Measurements from ENCODE around the gene NRF1. TPM values are rescaled to one million over a fixed set of nuclear protein-coding genes. Genes with fewer than 3 reads are reported as not detected.

The NRF1 gene
- total RNA-seq, 1 donor from 2014 or later = 25.6 TPM

DNA sequence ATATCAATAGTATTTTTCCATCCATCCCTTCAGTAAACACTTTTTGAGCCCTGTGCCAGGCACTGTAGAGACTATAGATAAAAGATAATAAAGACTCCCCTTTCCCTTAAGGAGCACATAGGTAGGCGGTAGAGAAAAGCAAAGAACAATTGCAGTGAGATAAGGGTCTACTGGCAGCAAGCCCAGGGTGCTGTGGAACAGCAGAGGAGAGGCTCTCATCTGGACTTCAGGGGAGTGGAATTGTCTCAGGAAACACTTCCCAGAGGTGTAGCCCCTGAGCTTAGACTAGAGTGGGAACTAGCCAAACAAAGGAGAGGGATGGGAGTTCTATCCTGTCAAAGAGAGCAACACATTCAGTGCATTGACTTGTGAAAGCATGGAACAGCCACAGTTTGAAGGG lies 102.0 kb downstream of the NRF1 start:
- Mint-ChIP-seq H3K36me3 (peaks cover 39% of the 10 kb centered on the region), H3K27ac (no peak overlapping the region), H3K4me3 (no peak overlapping the region), H3K4me1 (ENCODE audit: unreplicated experiment) (no peaks in the 10 kb centered on the region), H3K9me3 (no peaks in the 10 kb centered on the region), H3K27me3 (no peaks in the 10 kb centered on the region)
- DNase-seq (ENCODE audit: extremely low spot score, unreplicated experiment) = no peak
- TF ChIP-seq, protein P1, sequence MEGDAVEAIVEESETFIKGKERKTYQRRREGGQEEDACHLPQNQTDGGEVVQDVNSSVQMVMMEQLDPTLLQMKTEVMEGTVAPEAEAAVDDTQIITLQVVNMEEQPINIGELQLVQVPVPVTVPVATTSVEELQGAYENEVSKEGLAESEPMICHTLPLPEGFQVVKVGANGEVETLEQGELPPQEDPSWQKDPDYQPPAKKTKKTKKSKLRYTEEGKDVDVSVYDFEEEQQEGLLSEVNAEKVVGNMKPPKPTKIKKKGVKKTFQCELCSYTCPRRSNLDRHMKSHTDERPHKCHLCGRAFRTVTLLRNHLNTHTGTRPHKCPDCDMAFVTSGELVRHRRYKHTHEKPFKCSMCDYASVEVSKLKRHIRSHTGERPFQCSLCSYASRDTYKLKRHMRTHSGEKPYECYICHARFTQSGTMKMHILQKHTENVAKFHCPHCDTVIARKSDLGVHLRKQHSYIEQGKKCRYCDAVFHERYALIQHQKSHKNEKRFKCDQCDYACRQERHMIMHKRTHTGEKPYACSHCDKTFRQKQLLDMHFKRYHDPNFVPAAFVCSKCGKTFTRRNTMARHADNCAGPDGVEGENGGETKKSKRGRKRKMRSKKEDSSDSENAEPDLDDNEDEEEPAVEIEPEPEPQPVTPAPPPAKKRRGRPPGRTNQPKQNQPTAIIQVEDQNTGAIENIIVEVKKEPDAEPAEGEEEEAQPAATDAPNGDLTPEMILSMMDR (conservative IDR thresholded peaks at IDR 0.05) = no peak

DNA sequence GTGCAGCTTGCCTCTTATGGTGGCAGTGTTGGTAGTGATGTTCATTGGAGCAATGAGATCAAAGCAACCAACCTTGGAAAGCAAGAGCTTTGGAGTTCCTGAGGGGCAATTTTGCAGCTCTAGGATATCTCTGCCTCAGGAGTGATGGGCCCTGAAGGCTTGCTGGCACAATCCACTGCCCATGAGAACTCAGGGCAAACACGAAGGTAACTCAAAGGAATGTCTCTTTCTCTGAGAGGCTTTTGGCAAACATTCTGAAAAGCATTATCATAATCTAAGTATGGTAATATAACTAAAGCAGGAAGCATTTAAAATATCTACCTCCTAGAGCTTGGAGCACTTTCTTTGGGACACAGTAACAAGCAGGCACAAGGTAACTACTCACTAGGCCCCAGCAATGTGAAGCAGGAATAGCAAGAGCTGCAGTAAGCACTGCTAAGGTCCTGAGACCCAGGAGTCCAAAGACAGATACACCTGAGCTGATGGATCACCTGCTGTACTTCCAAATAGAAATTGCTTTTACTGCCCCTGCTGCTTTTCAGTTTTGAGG lies 103.1 kb downstream of the NRF1 start:
- H3K36me3 Mint-ChIP-seq = peaks cover 43% of the 10 kb centered on the region
- H3K27ac Mint-ChIP-seq = no peak overlapping the region
- no peak for DNase-seq (ENCODE audit: extremely low spot score, unreplicated experiment)
- H3K9me3 Mint-ChIP-seq = no peaks in the 10 kb centered on the region
- H3K4me3 Mint-ChIP-seq = no peak overlapping the region
- H3K4me1 Mint-ChIP-seq (ENCODE audit: unreplicated experiment) = no peaks in the 10 kb centered on the region
- H3K27me3 Mint-ChIP-seq = no peaks in the 10 kb centered on the region
- TF ChIP-seq, protein P1 (conservative IDR thresholded peaks at IDR 0.05) = no peak

DNA sequence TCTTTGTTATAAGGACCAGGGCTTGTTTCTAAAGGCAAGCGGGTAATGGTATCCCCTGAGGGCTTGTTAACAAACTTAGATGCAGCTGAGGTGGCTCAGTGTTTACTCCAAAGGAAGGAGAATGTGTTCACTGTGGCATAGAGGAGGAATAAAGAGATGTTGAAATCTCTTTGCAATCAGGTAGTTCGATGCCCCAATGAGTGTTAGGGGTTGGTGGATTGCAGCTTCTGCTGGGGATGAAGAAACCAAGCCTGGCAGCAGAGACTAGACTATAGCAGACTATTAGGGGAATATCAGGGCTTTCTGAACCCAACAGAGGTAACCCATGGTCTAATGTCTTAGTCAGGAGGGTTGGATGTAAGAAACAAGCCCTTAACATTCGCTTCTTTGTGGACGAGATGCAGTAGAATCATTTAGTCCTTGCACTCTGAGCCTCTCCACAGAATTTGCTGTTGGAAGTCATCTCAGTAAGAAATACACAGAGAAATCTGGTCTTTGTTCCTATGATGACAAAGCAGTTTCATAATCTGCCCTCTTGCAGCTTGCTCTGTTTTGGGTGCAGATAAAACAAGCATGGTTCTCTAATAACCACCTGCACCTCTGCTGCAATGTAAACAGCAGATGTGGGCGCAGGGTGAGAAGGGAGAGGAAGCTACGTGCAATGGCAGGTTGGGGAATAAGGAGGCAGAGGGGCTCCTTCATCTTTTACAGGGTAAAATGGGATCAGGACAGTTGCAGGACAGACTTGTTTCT lies 108.6 kb downstream of the NRF1 start:
- Mint-ChIP-seq H3K4me1 (ENCODE audit: unreplicated experiment) (no peaks in the 10 kb centered on the region), H3K36me3 (peaks cover 42% of the 10 kb centered on the region), H3K27me3 (no peaks in the 10 kb centered on the region), H3K4me3 (no peak overlapping the region), H3K27ac (no peak overlapping the region), H3K9me3 (no peaks in the 10 kb centered on the region)
- TF ChIP-seq, protein P1 (conservative IDR thresholded peaks at IDR 0.05) = no peak
- DNase-seq (ENCODE audit: extremely low spot score, unreplicated experiment) = no peak

GRCh38 chr7:129721068-129721467 lies 109.5 kb downstream of the NRF1 start:
- Mint-ChIP-seq H3K4me3 (no peak overlapping the region), H3K27ac (no peak overlapping the region), H3K4me1 (ENCODE audit: unreplicated experiment) (no peaks in the 10 kb centered on the region), H3K27me3 (no peaks in the 10 kb centered on the region), H3K9me3 (no peaks in the 10 kb centered on the region), H3K36me3 (peaks cover 45% of the 10 kb centered on the region)
- no peak for DNase-seq (ENCODE audit: extremely low spot score, unreplicated experiment)
- TF ChIP-seq, protein P1 (conservative IDR thresholded peaks at IDR 0.05) = no peak

- TF ChIP-seq, protein P1 (conservative IDR thresholded peaks at IDR 0.05) = no peak
- H3K4me1 Mint-ChIP-seq (ENCODE audit: unreplicated experiment) = no peaks in the 10 kb centered on the region
- no peak overlapping the region for H3K27ac Mint-ChIP-seq
- no peaks in the 10 kb centered on the region for H3K27me3 Mint-ChIP-seq
- H3K4me3 Mint-ChIP-seq = no peak overlapping the region
- no peaks in the 10 kb centered on the region for H3K9me3 Mint-ChIP-seq
- no peak for DNase-seq (ENCODE audit: extremely low spot score, unreplicated experiment)
- H3K36me3 Mint-ChIP-seq = peaks cover 36% of the 10 kb centered on the region
Measured at GRCh38 chr7:129723679-129724078, 112.2 kb downstream of the NRF1 start.
